HG02678 (cell line): ENCODE data around the gene PVALB.

ENCODE experiments used
- ATAC-seq: cut with Tn5 transposase; IDR thresholded peaks from one replicate; pipeline ENCODE4 v1.9.1; 2021; ENCODE audit warnings: mild to moderate bottlenecking, moderate library complexity; ENCODE audit not compliant: unreplicated experiment

Gene PVALB

DNA sequence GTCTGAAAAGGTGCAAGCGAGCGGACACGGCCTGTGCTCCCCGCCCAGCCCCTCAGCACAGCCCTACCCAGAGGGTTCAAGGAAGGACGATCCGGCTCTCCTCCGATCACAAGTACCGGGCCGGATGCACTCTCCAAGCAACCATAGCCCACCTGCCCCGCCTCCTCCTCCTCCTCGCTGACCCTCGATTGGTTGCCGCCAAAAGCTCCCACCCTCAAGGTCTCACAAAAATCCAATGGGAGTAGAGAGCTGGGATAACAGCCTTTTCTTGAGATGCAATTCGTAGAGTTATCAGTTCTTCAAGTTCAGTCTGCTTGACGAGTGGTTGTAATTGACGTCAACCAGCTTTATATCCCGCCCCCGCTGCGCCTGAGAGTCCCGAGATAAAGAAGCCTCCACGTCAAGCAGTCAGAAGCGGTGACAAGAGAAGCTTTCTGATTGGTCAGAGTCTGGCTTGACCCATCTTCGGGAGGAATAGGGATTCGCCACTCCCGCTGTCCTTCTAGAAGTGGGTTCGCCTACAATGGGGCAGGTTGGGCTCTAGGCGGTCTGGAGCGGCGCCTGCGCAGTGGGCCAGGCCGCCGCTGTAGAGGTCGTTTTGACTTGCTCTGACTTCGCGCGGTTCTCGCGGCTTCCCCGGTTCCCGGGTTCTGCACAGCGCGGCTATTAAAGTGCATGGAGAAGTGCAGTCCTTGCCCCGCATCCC, 40.7 kb downstream of the PVALB start, which contains the start of gene IFT27:
IFT27 (minus strand) TSS at position 156 of the 706 bp plus-strand sequence. CDS start 412 bp downstream, outside the sequence.
- peak; percentile 90 for ATAC-seq

DNA sequence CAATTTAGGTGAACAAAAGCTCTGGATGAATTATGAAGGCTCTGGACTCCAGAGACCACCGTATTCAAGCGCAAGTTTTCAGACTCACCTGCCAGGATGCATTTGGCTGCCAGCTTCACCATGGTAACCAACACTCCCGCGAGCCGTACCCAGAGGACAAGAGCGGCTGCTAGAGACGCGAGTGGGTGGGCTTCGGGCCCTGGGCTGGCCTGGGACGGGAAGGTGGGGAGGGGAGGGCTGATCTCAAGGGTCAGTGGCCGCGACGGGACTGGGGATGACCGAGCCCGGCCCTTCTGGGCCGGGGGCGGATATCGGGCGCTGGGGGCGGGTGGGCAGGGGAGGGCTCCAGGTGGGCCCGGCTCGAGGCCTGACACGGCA, 41.3 kb downstream of the PVALB start:
- peak; percentile 3 for ATAC-seq

- ATAC-seq, result no peak
These were observed 42.9 kb downstream of the PVALB start for GRCh38 chr22:36773935-36774334.

DNA sequence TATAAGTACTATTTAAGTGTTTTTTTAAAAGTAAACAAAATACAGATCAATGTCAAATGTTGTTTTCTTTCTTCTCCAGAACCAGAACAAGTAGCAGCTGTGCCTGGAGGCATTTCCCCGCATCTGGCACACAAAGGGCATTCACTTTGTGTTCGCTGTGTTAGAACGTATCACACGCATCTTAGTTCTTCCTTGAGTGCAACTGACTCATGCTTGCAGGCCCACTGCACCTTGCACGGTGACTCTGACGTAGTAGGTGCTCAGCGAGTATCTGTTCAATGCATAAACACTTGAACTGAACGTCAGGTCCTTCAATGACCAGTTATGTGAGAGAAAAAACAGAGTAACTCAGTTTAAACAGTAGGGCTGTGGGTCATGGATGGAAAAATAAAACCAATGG, 44.4 kb downstream of the PVALB start:
- no peak for ATAC-seq

DNA sequence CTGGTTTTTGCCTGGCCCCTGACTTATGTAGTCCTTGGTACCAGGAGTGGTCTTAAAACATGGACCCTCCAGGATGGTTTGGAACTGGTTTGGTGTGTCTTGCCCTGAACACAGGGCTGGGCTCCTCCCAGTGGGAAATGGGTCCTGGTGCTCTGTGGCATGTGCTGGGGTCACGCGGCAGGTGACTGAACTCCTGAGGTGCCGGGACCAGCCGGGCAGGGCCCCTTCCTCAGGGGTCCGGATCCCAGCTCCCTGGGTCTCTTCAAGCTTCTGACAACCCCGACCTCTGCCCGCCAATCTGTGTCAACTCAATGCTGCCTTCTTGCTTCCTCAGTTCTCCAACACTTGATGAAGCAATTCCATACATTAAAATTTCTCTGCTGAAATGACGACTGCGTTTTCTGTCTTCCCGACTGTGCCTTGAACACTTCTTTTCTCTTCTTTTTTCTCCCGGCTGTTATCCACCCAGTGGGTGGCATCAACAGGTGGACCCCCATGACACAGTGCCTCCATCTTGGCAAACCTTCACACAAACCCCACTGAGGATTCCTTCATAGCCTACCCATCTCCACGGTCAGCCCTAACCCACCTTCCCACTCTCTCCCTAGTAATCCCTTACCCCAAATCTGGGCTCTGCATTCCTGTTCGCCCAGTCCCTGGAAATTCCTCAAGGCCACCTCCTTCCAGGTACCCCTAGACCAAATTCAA, 45.3 kb downstream of the PVALB start:
- ATAC-seq, result no peak

GRCh38 chr22:36770513-36771231, 46.2 kb downstream of the PVALB start:
- ATAC-seq, result no peak

DNA sequence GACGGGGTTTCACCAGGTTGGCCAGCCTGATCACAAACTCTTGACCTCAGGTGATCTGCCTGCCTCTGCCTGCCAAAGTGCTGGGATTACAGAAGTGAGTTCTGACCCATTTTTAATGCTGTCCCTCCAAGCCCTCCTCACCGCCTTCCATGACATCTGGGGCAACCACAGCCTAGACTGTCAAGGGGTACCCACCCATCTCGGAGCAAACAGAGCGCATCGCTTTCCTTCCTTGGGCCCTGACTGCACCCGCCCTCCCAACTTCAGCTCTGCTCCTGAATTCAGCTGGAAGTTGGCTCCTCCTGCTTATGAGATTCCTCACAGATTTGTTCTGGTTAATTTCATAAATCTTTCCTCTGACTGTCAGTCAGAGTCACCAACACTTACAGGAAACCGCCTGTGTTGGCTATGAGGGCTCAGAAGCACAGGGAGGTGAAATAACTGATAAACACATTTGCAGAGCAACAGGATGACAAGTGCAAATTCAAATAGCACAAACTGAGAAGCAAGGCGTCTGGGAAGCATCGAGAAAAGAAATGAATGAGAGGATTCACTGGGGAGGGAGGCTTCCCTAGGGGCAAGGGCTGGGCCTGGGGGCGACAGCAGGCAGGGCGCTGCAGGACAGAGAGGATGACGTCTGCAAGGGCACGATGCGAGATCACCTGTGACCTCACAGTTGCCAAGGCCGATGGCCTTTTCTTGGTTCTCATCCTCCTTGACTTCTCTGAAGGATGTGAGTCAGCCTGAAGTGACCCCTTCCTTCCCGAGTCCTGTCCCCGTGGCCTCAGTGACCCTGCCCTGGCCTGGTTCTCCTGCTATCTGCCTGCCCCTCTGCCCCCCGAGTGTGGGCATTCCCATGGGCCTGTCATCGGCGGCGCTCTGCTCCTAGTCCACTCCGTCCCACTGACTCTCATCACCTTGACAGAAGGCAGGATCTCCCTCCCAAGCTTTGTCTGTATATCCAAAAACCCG, 47.0 kb downstream of the PVALB start:
- no peak for ATAC-seq

- ATAC-seq, result no peak
These were observed 48.2 kb downstream of the PVALB start for GRCh38 chr22:36768616-36769015.

DNA sequence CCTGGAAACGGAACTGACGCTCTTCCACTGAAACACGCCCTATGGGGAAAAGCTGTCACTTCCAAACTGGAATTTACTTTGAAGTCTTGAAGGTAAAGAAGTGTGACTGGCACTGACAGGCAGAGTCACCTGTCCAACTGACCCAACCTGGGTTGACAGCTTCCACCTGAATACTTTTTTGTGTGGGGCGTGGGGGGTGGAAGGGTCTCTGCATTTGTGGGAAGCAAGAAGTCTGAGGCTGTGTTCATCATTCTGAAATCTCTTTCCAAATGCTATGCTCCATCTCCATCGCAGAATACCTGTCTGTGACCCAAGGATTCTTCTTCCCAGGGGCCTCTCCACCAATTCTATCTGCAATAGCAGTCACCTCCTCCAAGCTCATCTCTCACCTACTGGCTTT, 48.7 kb downstream of the PVALB start:
- ATAC-seq, result no peak

GRCh38 chr22:36767035-36767775, 49.6 kb downstream of the PVALB start:
- ATAC-seq, result no peak

- ATAC-seq, result no peak
These were observed 50.8 kb downstream of the PVALB start for GRCh38 chr22:36765943-36766450.

DNA sequence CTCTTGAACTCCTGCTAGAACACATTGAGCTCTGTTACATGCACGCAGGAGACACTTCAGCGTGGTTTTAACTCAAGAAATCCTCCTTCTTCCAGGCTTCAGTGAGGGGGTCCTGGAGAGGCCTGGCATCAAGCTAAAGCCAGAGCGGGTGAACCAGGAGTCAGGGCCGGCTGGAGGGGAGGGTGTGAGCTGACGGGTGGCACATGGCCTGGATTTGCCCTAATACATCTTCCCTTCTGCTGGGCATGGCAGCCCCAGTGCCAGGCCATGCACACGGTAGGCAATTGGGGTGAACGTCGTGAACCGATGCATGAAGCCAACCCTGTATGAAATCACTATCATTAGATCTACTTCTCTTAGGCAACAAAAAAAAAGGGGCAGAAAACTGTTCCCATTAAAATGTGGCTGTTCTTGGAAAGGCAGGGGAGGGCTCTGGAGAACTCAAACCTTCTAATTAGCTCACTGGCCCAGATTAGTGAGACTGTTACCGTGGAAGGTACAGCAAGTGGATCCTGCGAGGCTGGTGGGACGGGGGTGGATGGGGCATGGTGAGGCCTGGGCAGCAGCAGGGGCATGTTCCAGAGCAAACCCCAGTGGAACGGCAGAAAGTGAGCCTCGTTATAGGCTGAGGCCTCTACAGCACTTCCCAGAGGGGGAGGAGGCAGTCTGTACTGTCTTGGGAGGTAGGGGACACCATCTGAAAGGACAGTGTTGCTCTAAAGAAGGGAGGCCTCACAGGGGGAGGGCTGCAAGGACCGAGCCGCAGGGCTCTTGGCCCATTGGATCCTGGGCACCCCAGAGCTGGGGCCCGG, 51.5 kb downstream of the PVALB start:
- ATAC-seq, result no peak

DNA sequence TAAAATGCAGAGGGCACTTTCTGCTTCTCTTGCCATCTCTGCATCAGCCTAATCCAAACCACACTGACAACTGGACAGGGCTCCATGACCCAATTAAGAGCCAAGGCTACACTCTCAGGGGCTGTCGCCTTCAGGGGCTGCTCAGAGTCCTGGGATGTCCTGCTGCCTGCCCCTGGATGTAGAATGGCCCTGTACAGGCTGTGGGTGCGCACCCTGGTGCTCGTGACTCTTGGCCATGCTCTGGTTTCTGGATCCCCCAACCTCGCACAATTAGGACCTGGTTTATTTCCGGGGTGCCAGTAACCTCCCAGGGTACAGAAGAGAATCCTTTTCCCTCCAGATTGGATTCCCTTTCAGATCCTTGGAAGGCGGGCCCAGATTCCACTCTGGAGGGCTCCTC, 52.2 kb downstream of the PVALB start:
- no peak for ATAC-seq

- no peak for ATAC-seq
These were observed 52.8 kb downstream of the PVALB start for GRCh38 chr22:36764060-36764459.

DNA sequence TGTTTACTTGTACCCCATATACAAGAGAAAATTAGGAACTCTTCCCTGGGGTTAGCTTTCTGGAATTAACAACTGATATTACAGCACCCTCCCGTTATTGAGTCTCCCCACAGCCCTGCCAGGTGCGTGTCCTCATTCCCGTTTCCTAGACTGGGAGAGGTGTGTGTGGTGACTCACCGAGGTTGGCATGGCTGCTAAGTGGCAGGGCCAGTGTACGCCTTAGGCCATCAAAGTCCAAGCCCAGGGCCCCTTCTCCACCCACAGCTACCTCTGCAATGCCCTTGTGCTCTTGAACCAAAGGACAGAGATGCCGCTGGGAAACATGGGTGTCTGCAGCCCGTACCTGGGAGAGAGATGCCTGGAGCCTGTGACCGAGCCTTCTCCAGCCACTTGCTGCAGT, 53.3 kb downstream of the PVALB start:
- ATAC-seq, result no peak

DNA sequence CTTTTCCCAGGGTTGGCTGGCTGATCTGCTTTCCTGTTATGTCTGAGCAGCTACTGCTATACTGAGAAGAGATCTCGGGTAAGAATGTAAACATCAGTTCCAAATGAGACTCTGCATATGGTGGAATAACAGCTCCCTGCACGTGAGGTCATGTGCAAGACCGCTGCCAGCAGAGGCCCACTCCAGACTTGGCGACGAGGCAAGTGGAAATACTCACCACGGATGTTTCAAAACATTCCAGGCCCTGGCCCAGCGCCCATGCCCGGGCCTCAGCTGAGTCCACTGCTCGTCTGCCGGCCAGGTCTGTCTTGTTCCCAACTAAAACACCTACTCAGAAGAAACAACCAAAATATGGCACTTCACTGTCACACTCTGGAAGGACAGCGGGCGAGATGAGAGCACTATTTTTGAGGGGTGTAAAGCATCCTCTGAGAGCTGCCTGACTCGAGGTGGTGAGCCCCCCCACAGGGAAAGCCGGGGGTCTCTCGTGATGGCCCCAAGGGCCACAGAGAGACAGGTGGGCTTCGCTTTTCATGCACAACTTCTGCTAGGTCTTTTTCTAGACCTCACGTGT, 54.1 kb downstream of the PVALB start:
- no peak for ATAC-seq

DNA sequence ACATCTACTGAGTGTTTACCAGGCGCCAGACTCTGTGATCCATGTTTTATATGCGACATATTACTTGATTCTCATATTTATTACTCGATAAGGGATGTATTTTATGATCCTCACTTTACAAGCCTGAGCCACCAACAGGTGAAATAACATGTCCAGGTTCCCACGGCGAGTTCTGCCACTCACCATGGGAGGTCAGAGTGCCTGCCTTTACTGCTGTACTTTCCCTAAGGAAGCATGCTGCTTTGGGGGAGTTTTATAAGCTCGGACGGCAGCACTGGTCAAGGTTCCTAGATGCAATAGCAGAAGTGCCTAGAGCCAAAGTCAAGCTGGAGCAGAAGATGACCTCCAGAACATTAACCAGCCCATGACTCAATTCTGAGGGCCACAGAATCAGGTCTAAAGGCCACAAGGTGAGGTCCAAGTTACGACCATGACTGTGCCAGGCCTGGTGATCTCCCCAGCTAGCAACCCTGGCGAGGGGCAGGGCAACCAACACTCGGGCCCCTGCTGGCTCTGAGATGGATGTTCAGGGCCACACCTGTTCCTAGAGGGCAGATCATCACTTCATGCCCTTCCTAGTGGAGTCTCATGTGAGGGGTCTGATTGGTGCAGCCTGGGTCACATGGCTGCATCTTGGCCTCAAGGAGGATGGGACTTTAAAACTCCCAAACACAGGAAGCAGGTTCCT, 55.1 kb downstream of the PVALB start:
- no peak for ATAC-seq

- ATAC-seq, result no peak
These were observed 56.0 kb downstream of the PVALB start for GRCh38 chr22:36760786-36761185.
